ENCODE data around the gene CLSTN3.

- TF ChIP-seq CTCF (IDR thresholded peaks at IDR 0.05) (no peak), ZNF416 (CRISPR knock-in tag; IDR thresholded peaks at IDR 0.05) (no peak), NR2C2 (CRISPR knock-in tag; IDR thresholded peaks at IDR 0.05) (no peak), STAT6 (CRISPR knock-in tag; conservative IDR thresholded peaks at IDR 0.05; ENCODE audit: low read depth) (no peak), ATF3 (CRISPR knock-in tag; conservative IDR thresholded peaks at IDR 0.05) (no peak), SP1 (CRISPR knock-in tag; conservative IDR thresholded peaks at IDR 0.05) (no peak), CREB1 (CRISPR knock-in tag; IDR thresholded peaks at IDR 0.05) (no peak), SMAD4 (CRISPR knock-in tag; IDR thresholded peaks at IDR 0.05) (no peak), KAT7 (CRISPR knock-in tag; IDR thresholded peaks at IDR 0.05; ENCODE audit: borderline replicate concordance) (no peak), ZNF512 (CRISPR knock-in tag; IDR thresholded peaks at IDR 0.05; ENCODE audit: borderline replicate concordance) (no peak), TCF7 (CRISPR knock-in tag; IDR thresholded peaks at IDR 0.05; ENCODE audit: low read depth) (no peak), USF1 (CRISPR knock-in tag; IDR thresholded peaks at IDR 0.05) (no peak), MAX (CRISPR knock-in tag; IDR thresholded peaks at IDR 0.05) (no peak), ATF1 (CRISPR knock-in tag; IDR thresholded peaks at IDR 0.05) (no peak)
Measured at GRCh38 chr12:7146228-7146627, 16.1 kb downstream of the CLSTN3 start.
